ENCODE data around the gene CCDC183.

- no peak for TF ChIP-seq EZH2phosphoT487 (IDR thresholded peaks at IDR 0.05; ENCODE audit: borderline replicate concordance)
- no peak for TF ChIP-seq CTCF (conservative IDR thresholded peaks at IDR 0.05; ENCODE audit: low read length)
Observed at GRCh38 chr9:136854113-136854841, 58.1 kb downstream of the CCDC183 start.
